Endothelial cell of umbilical vein (primary cell): ENCODE results near the gene TOB1. TPM values are rescaled to one million over a fixed set of nuclear protein-coding genes. Genes with fewer than 3 reads are reported as not detected.

Experiments used
- BruUV-seq: library from RNA; stranded (reverse); fragments of 400-500 nt; replicated peaks from 2 replicates; lab custom pipeline; 2021; lab: Mats Ljungman, UMichigan
- CTCF ChIA-PET: fragments of 300-600, 350-600 bp; sonication (Branson Sonifier 250); formaldehyde crosslinking; loops from one replicate; lab custom pipeline; 2021; ENCODE audit warnings: antibody characterized with exemption, inconsistent platforms; lab: Charles Lee
- POLR2A ChIA-PET: fragments of 300-600, 350-600 bp; sonication (Branson Sonifier 250); formaldehyde crosslinking; loops from one replicate; lab custom pipeline; 2021; ENCODE audit warnings: antibody characterized with exemption, inconsistent platforms; lab: Charles Lee
- DNase-seq: peaks from one replicate; pipeline ENCODE4 v3.0.0-alpha.2; 2011; ENCODE audit warnings: low read depth, low spot score
- FAIRE-seq: peaks from 2 replicates; lab custom pipeline; 2011; peaks lifted over from hg19 to GRCh38; lab: Jason Lieb, UNC
- H2AFZ ChIP-seq: 2 replicates; pipeline ENCODE4 v1.6.0; 2012; ENCODE audit warnings: low read depth, low read length, control low read depth, inconsistent platforms
- H3K27ac ChIP-seq: 2 replicates; pipeline ENCODE4 v1.5.1; 2011; ENCODE audit warnings: low read depth, mild to moderate bottlenecking, control low read depth, low read length, moderate library complexity; ENCODE audit not compliant: insufficient read depth
- H3K27me3 ChIP-seq, 2 experiments: 2 replicates each; pipeline versions ENCODE4 v1.6.0 to v1.6.1; 2011; ENCODE audit warnings: low read length in 2 of 2, mixed read lengths in 1 of 2; ENCODE audit not compliant: control insufficient read depth in 2 of 2, insufficient read depth in 2 of 2
- H3K36me3 ChIP-seq, 2 experiments: 2 replicates in 1 of 2; 3 replicates in 1 of 2; pipeline ENCODE4 v1.5.1; 2011; ENCODE audit warnings: low read length in 2 of 2, mild to moderate bottlenecking in 1 of 2, moderate library complexity in 1 of 2; ENCODE audit not compliant: control insufficient read depth in 2 of 2, insufficient read depth in 2 of 2; ENCODE audit errors: extremely low read depth in 1 of 2
- H3K4me1 ChIP-seq: 3 replicates; pipeline ENCODE4 v1.5.1; 2011; ENCODE audit warnings: mild to moderate bottlenecking, low read length; ENCODE audit not compliant: control insufficient read depth, insufficient read depth; ENCODE audit errors: extremely low read depth
- H3K4me2 ChIP-seq: 2 replicates; pipeline ENCODE4 v1.6.1; 2011; ENCODE audit warnings: low read length, control low read depth, mixed read lengths; ENCODE audit not compliant: insufficient read depth
- H3K4me3 ChIP-seq, 3 experiments: fragments of 200-600 bp in 1 of 3; sonication (generic), shearing (Covaris generic) in 1 of 3; replicated peaks in 1 of 3; 2 replicates each; pipeline ENCODE4 v1.5.1; 2011 to 2016; ENCODE audit warnings: control low read depth in 3 of 3, low read length in 3 of 3, mild to moderate bottlenecking in 2 of 3, inconsistent platforms in 1 of 3, low read depth in 1 of 3, moderate library complexity in 1 of 3; ENCODE audit not compliant: insufficient read depth in 1 of 3
- H3K79me2 ChIP-seq: 2 replicates; pipeline ENCODE4 v1.6.0; 2012; ENCODE audit warnings: low read length, inconsistent platforms; ENCODE audit not compliant: control insufficient read depth, insufficient read depth
- H3K9ac ChIP-seq: replicated peaks from 2 replicates; pipeline ENCODE3; 2011; ENCODE audit warnings: low read length, control low read depth; ENCODE audit not compliant: insufficient read depth; ENCODE audit errors: extremely low read depth
- H3K9me1 ChIP-seq: replicated peaks from 3 replicates; pipeline ENCODE4 v1.6.0; 2011; ENCODE audit warnings: mild to moderate bottlenecking, low read length; ENCODE audit not compliant: control insufficient read depth, insufficient read depth; ENCODE audit errors: extremely low read depth
- H3K9me3 ChIP-seq: replicated peaks from 2 replicates; pipeline ENCODE4 v1.5.1; 2012; ENCODE audit warnings: low read length, inconsistent platforms; ENCODE audit not compliant: control insufficient read depth, insufficient read depth
- H4K20me1 ChIP-seq: replicated peaks from 2 replicates; pipeline ENCODE3; 2011; ENCODE audit warnings: mild to moderate bottlenecking, low read length; ENCODE audit not compliant: control insufficient read depth, insufficient read depth; ENCODE audit errors: extremely low read depth
- EZH2 ChIP-seq: IDR thresholded peaks from 2 replicates; pipeline ENCODE4 v1.6.1; 2012; ENCODE audit warnings: borderline replicate concordance, low read depth, mild to moderate bottlenecking, moderate library complexity, low read length, inconsistent platforms; ENCODE audit not compliant: severe bottlenecking
- FOS ChIP-seq: IDR thresholded peaks from 2 replicates; pipeline ENCODE4 v1.6.1; 2011; ENCODE audit warnings: mild to moderate bottlenecking, low read length, moderate library complexity, borderline replicate concordance; ENCODE audit not compliant: insufficient read depth
- GATA2 ChIP-seq: IDR thresholded peaks from 2 replicates; pipeline ENCODE4 v1.7.0; 2011; ENCODE audit warnings: low read depth, mild to moderate bottlenecking, moderate library complexity, mixed read lengths, low read length; ENCODE audit not compliant: insufficient read length, insufficient read depth
- JUN ChIP-seq: IDR thresholded peaks from 2 replicates; pipeline ENCODE4 v1.6.1; 2011; ENCODE audit warnings: borderline replicate concordance, low read depth; ENCODE audit not compliant: insufficient read length, insufficient read depth
- MYC ChIP-seq: IDR thresholded peaks from one replicate; pipeline ENCODE4 v1.6.1; 2011; ENCODE audit warnings: mild to moderate bottlenecking, low read depth, low read length
- POLR2A ChIP-seq: IDR thresholded peaks from 2 replicates; pipeline ENCODE4 v1.6.1; 2012; ENCODE audit warnings: low read depth, mild to moderate bottlenecking, control low read depth, low read length
- POLR2AphosphoS5 ChIP-seq: IDR thresholded peaks from 2 replicates; pipeline ENCODE4 v1.6.1; 2012; ENCODE audit warnings: low read depth, mild to moderate bottlenecking, control low read depth, low read length, moderate library complexity; ENCODE audit not compliant: insufficient read depth
- dilution Hi-C: fragments of 300-500 bp; cut with MboI; formaldehyde crosslinking; loops from one replicate; pipeline ENCODE4 v1.15.0; 2019; ENCODE audit warnings: low sequenced_read_pairs; ENCODE audit not compliant: extremely low pct_ligation_motif_present
- intact Hi-C: fragments of 100-400 bp; cut with micrococcal nuclease; formaldehyde crosslinking; loops from one replicate; pipeline ENCODE4 v1.10.0; 2022
- polyA plus RNA-seq, 4 experiments: library from polyadenylated mRNA; depleted of rRNA in 3 of 4; stranded (reverse) in 3 of 4; unstranded in 1 of 4; fragments of >200 nt; gene quantifications; 2 replicates each; pipeline versions ENCODE4 v1.2.1 to v1.2.3, GENCODE V29; 2011 to 2012; ENCODE audit warnings: missing spikeins in 1 of 4
- total RNA-seq: library from RNA; stranded (reverse); gene quantifications from 2 replicates; pipeline ENCODE4 v1.2.3, GENCODE V29; 2021
- TF ChIP-seq, protein P1 (sequence below), 2 donors: IDR thresholded peaks; 1 replicate in 1 of 2; 2 replicates in 1 of 2; pipeline ENCODE4 v1.5.1; 2011; ENCODE audit warnings: low read length in 2 of 2, mild to moderate bottlenecking in 2 of 2, moderate library complexity in 2 of 2, control low read depth in 1 of 2, inconsistent platforms in 1 of 2, low read depth in 1 of 2; ENCODE audit not compliant: insufficient read depth in 1 of 2; ENCODE audit errors: extremely low read depth in 1 of 2
- TF ChIP-seq, protein P2 (sequence below): IDR thresholded peaks from 2 replicates; pipeline ENCODE4 v1.6.1; 2011; ENCODE audit not compliant: insufficient read depth, insufficient read length

TOB1 gene
- total and polyA plus RNA-seq, 2 donors (not counting 3 experiments of a cell fraction or from before 2014, with no cell fraction given): 3.3 to 12.9 TPM

DNA sequence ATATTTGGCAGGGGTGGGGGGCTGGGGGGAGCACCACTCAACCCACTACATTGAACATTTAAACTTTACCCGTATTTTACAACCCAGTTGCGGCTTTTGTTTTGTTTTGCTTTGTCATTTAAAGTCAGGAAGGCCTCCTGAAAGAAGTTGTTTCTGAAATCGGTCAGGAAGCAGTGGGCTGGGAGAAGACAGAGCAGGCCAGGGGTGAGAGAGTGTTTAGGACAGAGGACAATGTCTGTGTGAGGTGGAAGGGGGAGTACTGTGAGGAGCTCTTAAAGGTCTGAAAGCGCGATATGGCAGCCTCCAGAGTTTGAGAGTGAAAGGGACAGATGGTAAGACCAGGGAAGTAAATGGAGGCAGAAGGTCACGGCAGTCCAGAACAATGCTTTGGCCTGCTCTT is 36.8 kb downstream of the TOB1 start:
- H3K9me1 ChIP-seq: no peaks in the 10 kb centered on the region
- TF ChIP-seq JUN (no peak), POLR2AphosphoS5 (no peak), FOS (no peak), EZH2 (no peak), POLR2A (no peak), MYC (no peak), GATA2 (no peak)
- TF ChIP-seq, protein P1, sequence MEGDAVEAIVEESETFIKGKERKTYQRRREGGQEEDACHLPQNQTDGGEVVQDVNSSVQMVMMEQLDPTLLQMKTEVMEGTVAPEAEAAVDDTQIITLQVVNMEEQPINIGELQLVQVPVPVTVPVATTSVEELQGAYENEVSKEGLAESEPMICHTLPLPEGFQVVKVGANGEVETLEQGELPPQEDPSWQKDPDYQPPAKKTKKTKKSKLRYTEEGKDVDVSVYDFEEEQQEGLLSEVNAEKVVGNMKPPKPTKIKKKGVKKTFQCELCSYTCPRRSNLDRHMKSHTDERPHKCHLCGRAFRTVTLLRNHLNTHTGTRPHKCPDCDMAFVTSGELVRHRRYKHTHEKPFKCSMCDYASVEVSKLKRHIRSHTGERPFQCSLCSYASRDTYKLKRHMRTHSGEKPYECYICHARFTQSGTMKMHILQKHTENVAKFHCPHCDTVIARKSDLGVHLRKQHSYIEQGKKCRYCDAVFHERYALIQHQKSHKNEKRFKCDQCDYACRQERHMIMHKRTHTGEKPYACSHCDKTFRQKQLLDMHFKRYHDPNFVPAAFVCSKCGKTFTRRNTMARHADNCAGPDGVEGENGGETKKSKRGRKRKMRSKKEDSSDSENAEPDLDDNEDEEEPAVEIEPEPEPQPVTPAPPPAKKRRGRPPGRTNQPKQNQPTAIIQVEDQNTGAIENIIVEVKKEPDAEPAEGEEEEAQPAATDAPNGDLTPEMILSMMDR (IDR thresholded peaks at IDR 0.05; ENCODE audit: extremely low read depth in 1 of 2, insufficient read depth in 1 of 2, low read depth in 1 of 2, low read length in 2 of 2): no peak
- TF ChIP-seq, protein P2, sequence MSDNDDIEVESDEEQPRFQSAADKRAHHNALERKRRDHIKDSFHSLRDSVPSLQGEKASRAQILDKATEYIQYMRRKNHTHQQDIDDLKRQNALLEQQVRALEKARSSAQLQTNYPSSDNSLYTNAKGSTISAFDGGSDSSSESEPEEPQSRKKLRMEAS: no peak
- no peak overlapping the region for H2AFZ ChIP-seq
- no peaks in the 10 kb centered on the region for H3K36me3 ChIP-seq
- no peak overlapping the region for H3K4me2 ChIP-seq
- CTCF ChIA-PET: interaction anchor here (0.8 to 3.2 kb wide), 6 partner anchors 9 to 23 kb away, joined by 3 to 15 read pairs (median 8); no protein-coding TSS in a partner anchor
- H4K20me1 ChIP-seq: no peaks in the 10 kb centered on the region
- H3K79me2 ChIP-seq: no peaks in the 10 kb centered on the region
- no peak overlapping the region for H3K27ac ChIP-seq
- no peaks in the 10 kb centered on the region for H3K9me3 ChIP-seq
- POLR2A ChIA-PET: interaction anchor here (0.6 kb wide), 1 partner anchor 121 kb away, joined by 3 read pairs; the partner anchor contains the start of gene ANKRD40
- H3K9ac ChIP-seq: no peak overlapping the region
- H3K4me3 ChIP-seq: no peak overlapping the region
- FAIRE-seq: no peak
- intact Hi-C loops (no loop called here), dilution Hi-C loops (no loop called here)
- H3K4me1 ChIP-seq: no peaks in the 10 kb centered on the region
- H3K27me3 ChIP-seq: peaks cover 2 to 3% of the 10 kb centered on the region in 2 experiments
- no TSS peak for BruUV-seq
- DNase-seq: no peak
